HG03066 (cell line): ENCODE data around the gene PRKX.
"Not testable (repeated sequence)": the region's sequence is repeated elsewhere in the genome, so short reads cannot be mapped to it uniquely, and the experiment has no call there.

ENCODE experiments used
- ATAC-seq: cut with Tn5 transposase; IDR thresholded peaks from one replicate; pipeline ENCODE4 v1.9.1; 2021; ENCODE audit warnings: low read depth; ENCODE audit not compliant: unreplicated experiment

Gene PRKX

GRCh38 chrX:3585719-3586118, 127.7 kb downstream of the PRKX start:
- ATAC-seq: no peak

GRCh38 chrX:3584415-3584996, 128.9 kb downstream of the PRKX start:
- no peak for ATAC-seq

- no peak for ATAC-seq
Observed at GRCh38 chrX:3582451-3582850, 131.0 kb downstream of the PRKX start.

GRCh38 chrX:3581609-3582108, 131.8 kb downstream of the PRKX start:
- no peak for ATAC-seq

GRCh38 chrX:3577551-3577950, 135.9 kb downstream of the PRKX start:
- ATAC-seq: no peak

GRCh38 chrX:3576886-3577501, 136.5 kb downstream of the PRKX start:
- ATAC-seq: no peak

- ATAC-seq: no peak
Observed at GRCh38 chrX:3567686-3568085, 145.8 kb downstream of the PRKX start.

- no peak for ATAC-seq
Observed at GRCh38 chrX:3563451-3563850, 150.0 kb downstream of the PRKX start.

- ATAC-seq: not testable (repeated sequence)
Observed at GRCh38 chrX:3560010-3560409, 153.4 kb downstream of the PRKX start.
